WERI-Rb-1 (cell line): ENCODE results near the gene PRR16.

Experiments used
- DNase-seq: peaks from one replicate; pipeline ENCODE4 v3.0.0-alpha.2; 2020
- H3K27ac ChIP-seq: fragments of 250-450 bp; sonication (Bioruptor Pico); 2 replicates; pipeline ENCODE4 v1.5.1; 2020; ENCODE audit warnings: mild to moderate bottlenecking, moderate library complexity
- H3K27me3 ChIP-seq: fragments of 250-450 bp; sonication (Bioruptor Pico); 2 replicates; pipeline ENCODE4 v1.5.1; 2021; ENCODE audit warnings: mild to moderate bottlenecking, low read depth, moderate library complexity; ENCODE audit not compliant: insufficient read depth, severe bottlenecking
- H3K36me3 ChIP-seq: fragments of 250-450 bp; sonication (Bioruptor Pico); 2 replicates; pipeline ENCODE4 v1.5.1; 2020; ENCODE audit warnings: mild to moderate bottlenecking, moderate library complexity
- H3K4me3 ChIP-seq: 2 replicates; pipeline ENCODE4 v1.5.1; 2011; ENCODE audit warnings: low read depth, mild to moderate bottlenecking, control low read depth, low read length
- H3K9me3 ChIP-seq: fragments of 250-450 bp; sonication (Bioruptor Pico); 2 replicates; pipeline ENCODE4 v1.5.1; 2021; ENCODE audit warnings: mild to moderate bottlenecking, moderate library complexity; ENCODE audit not compliant: severe bottlenecking
- TF ChIP-seq, protein P1 (sequence below): IDR thresholded peaks from 2 replicates; pipeline ENCODE4 v1.5.1; 2011; ENCODE audit warnings: low read depth, mild to moderate bottlenecking, control low read depth, inconsistent platforms, low read length

The PRR16 gene

DNA sequence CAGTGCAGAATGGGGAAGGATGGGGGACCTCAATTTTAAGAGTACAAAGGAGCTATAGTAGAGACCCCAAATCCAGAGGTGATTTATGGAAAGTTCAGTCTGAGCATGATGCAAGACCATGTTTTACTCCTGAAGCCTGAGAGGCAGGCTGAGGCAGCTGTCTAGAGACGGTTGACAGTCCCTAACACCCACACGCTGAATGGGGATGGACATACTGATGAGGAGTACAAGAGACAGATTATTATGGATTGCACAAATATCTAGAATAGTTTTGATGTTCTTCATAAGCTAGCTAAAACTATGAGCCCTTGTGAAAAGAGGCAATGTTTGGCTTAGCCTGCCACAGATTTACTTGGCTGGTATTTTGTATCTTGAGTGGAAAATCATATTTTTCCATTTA lies 64.5 kb downstream of the PRR16 start:
- no peaks in the 10 kb centered on the region for H3K36me3 ChIP-seq
- H3K27ac ChIP-seq: no peak overlapping the region
- TF ChIP-seq, protein P1, sequence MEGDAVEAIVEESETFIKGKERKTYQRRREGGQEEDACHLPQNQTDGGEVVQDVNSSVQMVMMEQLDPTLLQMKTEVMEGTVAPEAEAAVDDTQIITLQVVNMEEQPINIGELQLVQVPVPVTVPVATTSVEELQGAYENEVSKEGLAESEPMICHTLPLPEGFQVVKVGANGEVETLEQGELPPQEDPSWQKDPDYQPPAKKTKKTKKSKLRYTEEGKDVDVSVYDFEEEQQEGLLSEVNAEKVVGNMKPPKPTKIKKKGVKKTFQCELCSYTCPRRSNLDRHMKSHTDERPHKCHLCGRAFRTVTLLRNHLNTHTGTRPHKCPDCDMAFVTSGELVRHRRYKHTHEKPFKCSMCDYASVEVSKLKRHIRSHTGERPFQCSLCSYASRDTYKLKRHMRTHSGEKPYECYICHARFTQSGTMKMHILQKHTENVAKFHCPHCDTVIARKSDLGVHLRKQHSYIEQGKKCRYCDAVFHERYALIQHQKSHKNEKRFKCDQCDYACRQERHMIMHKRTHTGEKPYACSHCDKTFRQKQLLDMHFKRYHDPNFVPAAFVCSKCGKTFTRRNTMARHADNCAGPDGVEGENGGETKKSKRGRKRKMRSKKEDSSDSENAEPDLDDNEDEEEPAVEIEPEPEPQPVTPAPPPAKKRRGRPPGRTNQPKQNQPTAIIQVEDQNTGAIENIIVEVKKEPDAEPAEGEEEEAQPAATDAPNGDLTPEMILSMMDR: no peak
- no peak overlapping the region for H3K4me3 ChIP-seq
- H3K9me3 ChIP-seq: no peaks in the 10 kb centered on the region
- DNase-seq: no peak
- H3K27me3 ChIP-seq: no peaks in the 10 kb centered on the region

GRCh38 chr5:120529386-120529785 lies 65.3 kb downstream of the PRR16 start:
- TF ChIP-seq, protein P1: no peak
- no peaks in the 10 kb centered on the region for H3K36me3 ChIP-seq
- no peak for DNase-seq
- H3K9me3 ChIP-seq: no peaks in the 10 kb centered on the region
- H3K27me3 ChIP-seq: no peaks in the 10 kb centered on the region
- no peak overlapping the region for H3K4me3 ChIP-seq
- H3K27ac ChIP-seq: no peak overlapping the region

GRCh38 chr5:120531215-120531614 lies 67.1 kb downstream of the PRR16 start:
- TF ChIP-seq, protein P1: no peak
- H3K27ac ChIP-seq: no peak overlapping the region
- no peaks in the 10 kb centered on the region for H3K36me3 ChIP-seq
- no peak for DNase-seq
- H3K27me3 ChIP-seq: no peaks in the 10 kb centered on the region
- no peaks in the 10 kb centered on the region for H3K9me3 ChIP-seq
- no peak overlapping the region for H3K4me3 ChIP-seq

- Histone ChIP-seq H3K36me3 (no peaks in the 10 kb centered on the region), H3K9me3 (no peaks in the 10 kb centered on the region), H3K27me3 (no peaks in the 10 kb centered on the region), H3K4me3 (no peak overlapping the region), H3K27ac (no peak overlapping the region)
- TF ChIP-seq, protein P1: peak; percentile 48
- DNase-seq: peak; percentile 66
Observed at GRCh38 chr5:120532835-120533234, 68.7 kb downstream of the PRR16 start.

DNA sequence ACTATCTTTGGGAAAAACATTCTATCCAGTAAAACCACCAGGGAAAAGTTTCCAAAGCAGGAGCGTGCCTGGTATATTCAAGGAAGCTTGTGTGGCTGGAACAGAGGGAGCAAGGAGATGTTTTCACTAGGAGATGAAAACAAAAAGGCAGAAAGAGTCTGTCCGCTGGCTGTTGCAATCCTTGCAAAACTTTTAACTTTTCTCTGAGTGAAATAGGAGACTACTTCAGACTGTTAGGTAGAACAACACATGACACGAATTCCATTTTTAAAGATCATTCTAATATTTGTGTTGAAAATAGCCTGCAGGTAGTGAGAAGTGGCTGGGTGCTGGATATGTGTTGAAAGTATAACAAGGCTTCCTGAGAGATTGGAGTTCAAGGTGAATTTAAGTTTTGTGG lies 69.5 kb downstream of the PRR16 start:
- no peak for DNase-seq
- Histone ChIP-seq H3K4me3 (no peak overlapping the region), H3K27me3 (no peaks in the 10 kb centered on the region), H3K36me3 (no peaks in the 10 kb centered on the region), H3K27ac (no peak overlapping the region), H3K9me3 (no peaks in the 10 kb centered on the region)
- TF ChIP-seq, protein P1: no peak

DNA sequence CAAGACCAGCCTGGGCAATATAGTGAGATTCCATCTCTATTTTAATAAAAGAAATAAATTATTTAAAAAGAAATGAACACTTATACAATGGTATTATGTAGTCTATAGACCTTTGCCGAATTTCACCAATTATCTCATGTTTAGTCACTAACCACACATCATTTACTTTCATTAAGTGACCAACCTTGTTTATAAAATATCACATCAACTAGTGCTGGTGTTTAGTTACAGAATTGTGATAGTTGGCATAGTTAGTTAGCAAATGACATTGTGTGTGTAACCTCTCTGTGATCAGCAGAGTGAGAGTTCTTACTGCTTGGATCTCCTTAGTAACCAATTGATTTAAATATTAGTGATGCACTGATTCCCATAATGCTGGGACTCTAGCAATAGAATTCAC lies 71.8 kb downstream of the PRR16 start:
- H3K9me3 ChIP-seq: no peaks in the 10 kb centered on the region
- no peak overlapping the region for H3K4me3 ChIP-seq
- no peaks in the 10 kb centered on the region for H3K27me3 ChIP-seq
- H3K27ac ChIP-seq: no peak overlapping the region
- DNase-seq: no peak
- no peaks in the 10 kb centered on the region for H3K36me3 ChIP-seq
- TF ChIP-seq, protein P1: no peak
